Measurements from ENCODE around the gene NDST1.

DNA sequence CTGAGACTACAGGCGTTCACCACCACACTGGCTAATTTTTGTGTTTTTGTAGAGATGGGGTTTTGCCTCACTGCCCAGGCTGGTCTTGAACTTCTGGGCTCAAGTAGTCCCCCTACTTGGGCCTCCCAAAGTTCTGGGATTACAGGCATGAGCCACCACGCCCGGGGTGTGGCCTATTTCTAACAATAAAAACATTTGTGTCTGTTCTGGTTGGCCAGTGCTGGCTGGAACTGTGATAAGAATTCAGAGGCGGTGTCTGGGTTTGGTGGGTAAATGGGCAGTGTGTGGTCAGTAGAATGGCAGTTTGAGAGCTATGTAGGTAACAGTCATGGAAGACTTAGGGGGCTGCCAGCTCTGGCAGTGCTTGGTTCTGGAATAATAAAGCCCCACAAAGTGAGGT lies 85.7 kb downstream of the NDST1 start:
- TF ChIP-seq CTCF (conservative IDR thresholded peaks at IDR 0.05; ENCODE audit: low read length) (no peak), EZH2phosphoT487 (IDR thresholded peaks at IDR 0.05; ENCODE audit: borderline replicate concordance, low read depth, low read length) (no peak)
